Measurements from ENCODE around the gene NAGK. TPM values are rescaled to one million over a fixed set of nuclear protein-coding genes. Genes with fewer than 3 reads are reported as not detected.

Gene NAGK
- total and polyA plus RNA-seq, 12 donors, result 56.8 to 262 (median 85.1) TPM

DNA sequence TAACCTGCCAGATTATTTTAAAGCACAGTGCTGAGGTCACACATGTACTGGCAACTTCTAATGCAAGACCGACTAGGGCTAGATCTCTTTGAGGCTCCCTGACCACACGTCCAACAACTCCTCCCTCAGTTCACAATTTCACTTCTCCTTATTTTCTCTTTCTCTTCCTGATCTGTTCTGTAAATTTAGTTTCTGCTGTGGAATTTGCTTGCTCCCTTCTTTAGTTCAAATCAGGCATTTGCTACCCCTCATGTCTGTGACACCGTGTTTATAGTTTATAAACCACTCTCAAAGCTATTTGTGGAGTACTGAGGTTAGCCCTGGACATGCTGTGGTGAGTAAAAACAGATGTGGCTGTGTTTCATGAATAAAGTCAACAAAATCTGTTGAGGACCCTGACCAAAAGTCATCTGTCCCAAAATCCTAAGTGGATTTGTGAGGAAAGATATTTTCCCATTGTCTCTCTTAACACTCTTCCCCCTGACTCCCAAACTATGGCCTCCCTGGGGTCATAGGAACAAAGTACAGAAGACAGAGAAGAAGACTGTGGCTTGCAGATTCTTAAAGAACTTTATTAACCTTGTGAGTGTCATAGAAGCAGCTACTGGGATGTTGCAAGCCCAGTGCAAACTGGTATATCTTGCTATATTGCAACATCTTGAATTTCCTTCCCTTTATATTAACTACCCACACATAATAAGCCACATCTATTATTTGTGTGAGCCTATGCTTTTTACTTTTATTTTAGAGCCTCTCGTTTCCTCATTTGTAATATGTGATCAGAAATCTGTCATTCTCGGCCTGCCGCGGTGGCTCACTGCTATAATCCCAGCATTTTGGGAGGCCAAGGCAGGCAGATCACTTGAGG lies 3.5 kb upstream of the NAGK start:
- H3K36me3 ChIP-seq (replicated peaks in 1 of 2), result no peaks in the 10 kb centered on the region
- TF ChIP-seq POLR2A (IDR thresholded peaks at IDR 0.05), result peak in 1 of 2 donors; percentile 20
- TF ChIP-seq, protein P1, sequence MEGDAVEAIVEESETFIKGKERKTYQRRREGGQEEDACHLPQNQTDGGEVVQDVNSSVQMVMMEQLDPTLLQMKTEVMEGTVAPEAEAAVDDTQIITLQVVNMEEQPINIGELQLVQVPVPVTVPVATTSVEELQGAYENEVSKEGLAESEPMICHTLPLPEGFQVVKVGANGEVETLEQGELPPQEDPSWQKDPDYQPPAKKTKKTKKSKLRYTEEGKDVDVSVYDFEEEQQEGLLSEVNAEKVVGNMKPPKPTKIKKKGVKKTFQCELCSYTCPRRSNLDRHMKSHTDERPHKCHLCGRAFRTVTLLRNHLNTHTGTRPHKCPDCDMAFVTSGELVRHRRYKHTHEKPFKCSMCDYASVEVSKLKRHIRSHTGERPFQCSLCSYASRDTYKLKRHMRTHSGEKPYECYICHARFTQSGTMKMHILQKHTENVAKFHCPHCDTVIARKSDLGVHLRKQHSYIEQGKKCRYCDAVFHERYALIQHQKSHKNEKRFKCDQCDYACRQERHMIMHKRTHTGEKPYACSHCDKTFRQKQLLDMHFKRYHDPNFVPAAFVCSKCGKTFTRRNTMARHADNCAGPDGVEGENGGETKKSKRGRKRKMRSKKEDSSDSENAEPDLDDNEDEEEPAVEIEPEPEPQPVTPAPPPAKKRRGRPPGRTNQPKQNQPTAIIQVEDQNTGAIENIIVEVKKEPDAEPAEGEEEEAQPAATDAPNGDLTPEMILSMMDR (IDR thresholded peaks at IDR 0.05), result no peak
- intact Hi-C loops (cut with DNase I), result no loop called here
- H3K9me3 ChIP-seq (replicated peaks in 1 of 3), result no peaks in the 10 kb centered on the region
- peak overlapping the region in 3 of 5 donors; percentile 56 to 86 (median 65) for H3K27ac ChIP-seq
- DNase-seq, result peak in 1 of 7 donors; percentile 27
- 54 to 70% (median 65%) methylated on average over 7 of the region's 7 CpGs for WGBS, 4 donors
- H3K4me3 ChIP-seq, result no peak overlapping the region
- H3K27me3 ChIP-seq, result peaks cover 5% of the 10 kb centered on the region
- H3K4me1 ChIP-seq (replicated peaks in 1 of 2), result peaks cover 14 to 20% of the 10 kb centered on the region in 2 donors

DNA sequence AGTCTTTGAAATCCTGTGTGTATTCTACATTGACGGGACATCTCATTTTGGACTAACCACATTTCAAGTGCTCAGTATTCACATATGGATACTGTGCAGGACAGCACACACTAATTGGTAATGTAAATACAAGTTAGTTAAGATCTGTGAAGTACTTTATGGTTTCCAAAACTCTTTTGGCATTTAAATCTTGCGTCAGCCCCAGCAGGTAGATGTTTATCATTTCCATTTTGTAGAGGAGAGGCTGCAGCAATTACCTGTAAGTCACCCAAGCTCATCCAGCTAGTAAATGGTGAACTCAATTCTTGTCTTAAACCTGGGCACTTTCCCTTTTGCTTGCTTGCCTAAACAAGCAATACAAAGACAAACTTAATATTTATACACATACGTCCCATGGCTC lies 1.6 kb upstream of the NAGK start:
- intact Hi-C loops (cut with DNase I), result no loop called here

DNA sequence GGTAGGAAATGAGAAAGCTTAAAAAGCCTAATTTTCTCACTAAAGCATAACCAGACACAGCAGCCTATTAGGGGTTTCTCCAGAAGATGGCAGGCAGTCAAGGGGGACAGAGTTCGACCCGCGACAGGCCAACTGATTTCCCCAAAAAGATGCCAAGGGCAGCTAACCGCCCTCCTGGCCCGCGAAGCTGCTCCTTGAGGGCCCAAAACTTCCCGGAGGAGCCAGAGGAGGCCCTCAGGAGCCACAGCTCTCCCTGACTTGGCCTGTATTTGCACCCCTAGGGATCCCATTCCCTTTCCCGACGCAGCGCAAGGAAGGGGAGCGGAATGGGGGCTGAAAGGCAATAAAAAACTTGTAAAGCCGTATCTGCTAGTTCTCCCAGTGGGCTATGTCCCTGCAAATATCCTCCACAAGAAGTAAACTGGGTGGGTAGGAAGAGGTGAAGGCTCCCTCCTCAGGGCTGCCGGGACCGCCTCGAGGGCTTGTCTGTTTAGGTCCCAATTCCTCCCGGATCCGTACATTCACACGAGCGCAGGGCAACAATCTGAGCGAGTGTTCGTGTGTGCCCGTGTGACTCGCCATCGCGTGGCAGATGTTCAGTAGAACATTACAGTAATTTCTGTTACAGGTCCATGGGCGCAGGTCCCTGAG lies 756 bp upstream of the NAGK start:
- peak in 2 of 7 donors; percentile 20 to 34 for DNase-seq
- H3K27ac ChIP-seq, result peak overlapping the region; percentile 90 to 96 (median 92)
- no peaks in the 10 kb centered on the region for H3K9me3 ChIP-seq (replicated peaks in 1 of 3)
- 4 to 21% (median 8%) methylated on average over 9 to 26 of the region's 26 CpGs for WGBS, 4 donors
- TF ChIP-seq POLR2A (IDR thresholded peaks at IDR 0.05), result no peak
- TF ChIP-seq, protein P1 (IDR thresholded peaks at IDR 0.05), result peak in 1 of 6 experiments; percentile 16
- peak overlapping the region; percentile 46 to 97 (median 73) for H3K4me3 ChIP-seq
- intact Hi-C loops (cut with DNase I), result no loop called here
- no peaks in the 10 kb centered on the region for H3K27me3 ChIP-seq
- peaks cover 0 to 3% of the 10 kb centered on the region in 2 donors for H3K36me3 ChIP-seq (replicated peaks in 1 of 2)
- peaks cover 14 to 34% of the 10 kb centered on the region in 2 donors for H3K4me1 ChIP-seq (replicated peaks in 1 of 2)

More for the DNA sequence above, 1.6 kb upstream of the NAGK start:
- 88 to 97% (median 91%) methylated on average over 3 of the region's 3 CpGs for WGBS, 4 donors
- Histone ChIP-seq H3K9me3 (replicated peaks in 1 of 3) (no peaks in the 10 kb centered on the region), H3K4me1 (replicated peaks in 1 of 2) (peaks cover 14 to 30% of the 10 kb centered on the region in 2 donors), H3K27ac (no peak overlapping the region), H3K36me3 (replicated peaks in 1 of 2) (no peaks in the 10 kb centered on the region), H3K4me3 (no peak overlapping the region), H3K27me3 (no peaks in the 10 kb centered on the region)
- no peak for TF ChIP-seq POLR2A (IDR thresholded peaks at IDR 0.05)
- TF ChIP-seq, protein P1 (IDR thresholded peaks at IDR 0.05), result no peak
- DNase-seq, result no peak

DNA sequence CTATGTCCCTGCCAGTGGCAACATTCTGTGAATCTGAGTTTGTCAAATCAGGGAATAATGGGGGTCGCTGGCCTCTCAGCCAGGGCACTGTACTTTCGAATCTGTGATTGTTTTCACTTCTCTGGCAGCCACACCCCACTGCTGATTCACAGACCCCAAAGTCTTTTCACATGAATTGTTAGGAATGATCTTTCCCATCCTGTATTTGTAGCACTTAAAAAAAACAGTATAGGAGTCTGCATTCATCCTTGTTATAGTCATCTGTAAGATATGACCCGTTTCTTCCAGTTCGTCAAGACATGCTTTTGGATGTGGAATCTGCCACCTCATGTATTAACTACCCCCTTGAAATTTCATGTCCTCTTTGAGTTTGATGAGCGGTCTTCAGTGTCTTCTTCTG lies 928 bp downstream of the NAGK start:
- intact Hi-C loops (cut with DNase I), result no loop called here
- WGBS, 4 donors, result 44 to 50% (median 46%) methylated on average over 5 of the region's 5 CpGs
- TF ChIP-seq, protein P1 (IDR thresholded peaks at IDR 0.05), result no peak
- no peak for TF ChIP-seq POLR2A (IDR thresholded peaks at IDR 0.05)
- Histone ChIP-seq H3K36me3 (replicated peaks in 1 of 2) (peaks cover 0 to 19% of the 10 kb centered on the region in 2 donors), H3K4me1 (replicated peaks in 1 of 2) (peaks cover 14 to 37% of the 10 kb centered on the region in 2 donors), H3K4me3 (peak overlapping the region in 2 of 4 donors; percentile 82 to 97), H3K27ac (peak overlapping the region in 2 of 5 donors; percentile 92 to 96), H3K27me3 (no peaks in the 10 kb centered on the region), H3K9me3 (replicated peaks in 1 of 3) (no peaks in the 10 kb centered on the region)
- no peak for DNase-seq
